Liver (tissue), 9 donors: Measurements from ENCODE around the gene GPR161. TPM values are rescaled to one million over a fixed set of nuclear protein-coding genes. Genes with fewer than 3 reads are reported as not detected.

Experiments
- DNase-seq: peaks from one replicate; pipeline ENCODE4 v3.0.0-alpha.2; 2017; ENCODE audit warnings: low spot score
- H3K27ac ChIP-seq, 2 donors: one replicate each; pipeline ENCODE4 v1.7.0; 2013; ENCODE audit warnings: inconsistent platforms in 2 of 2, low read length in 2 of 2, control low read depth in 1 of 2, low read depth in 1 of 2, mild to moderate bottlenecking in 1 of 2
- H3K27me3 ChIP-seq, 4 donors: one replicate each; pipeline versions ENCODE4 v1.6.1 to v1.7.0; 2013; ENCODE audit warnings: low read length in 3 of 4, inconsistent platforms in 1 of 4, mild to moderate bottlenecking in 1 of 4, moderate library complexity in 1 of 4; ENCODE audit not compliant: control insufficient read depth in 4 of 4, insufficient read depth in 4 of 4
- H3K36me3 ChIP-seq, 4 donors: one replicate each; pipeline versions ENCODE4 v1.6.1 to v1.7.0; 2013; ENCODE audit warnings: low read length in 3 of 4, mild to moderate bottlenecking in 3 of 4, low read depth in 1 of 4, moderate library complexity in 1 of 4; ENCODE audit not compliant: control insufficient read depth in 4 of 4, insufficient read depth in 3 of 4
- H3K4me1 ChIP-seq, 4 donors: one replicate each; pipeline versions ENCODE4 v1.6.1 to v1.7.0; 2013; ENCODE audit warnings: low read length in 3 of 4, mild to moderate bottlenecking in 3 of 4, moderate library complexity in 1 of 4; ENCODE audit not compliant: control insufficient read depth in 4 of 4, insufficient read depth in 4 of 4
- H3K4me3 ChIP-seq, 3 donors: one replicate each; pipeline versions ENCODE4 v1.6.1 to v1.7.0; 2013; ENCODE audit warnings: low read length in 3 of 3, control low read depth in 1 of 3, low read depth in 1 of 3, mild to moderate bottlenecking in 1 of 3
- H3K9ac ChIP-seq, 2 donors: one replicate each; pipeline ENCODE4 v1.7.0; 2013; ENCODE audit warnings: low read length in 2 of 2, mild to moderate bottlenecking in 2 of 2, moderate library complexity in 2 of 2, control low read depth in 1 of 2, low read depth in 1 of 2
- H3K9me3 ChIP-seq, 4 donors: one replicate each; pipeline versions ENCODE4 v1.6.1 to v1.7.0; 2013; ENCODE audit warnings: low read length in 3 of 4; ENCODE audit not compliant: control insufficient read depth in 4 of 4
- EGR1 ChIP-seq, 2 donors: IDR thresholded peaks; 2 replicates each; pipeline ENCODE4 v1.6.1; 2016 to 2018; ENCODE audit warnings: antibody characterized with exemption in 2 of 2, low read depth in 2 of 2
- FOXA1 ChIP-seq: IDR thresholded peaks from 2 replicates; pipeline ENCODE4 v1.6.1; 2016; ENCODE audit warnings: antibody characterized with exemption
- FOXA2 ChIP-seq: IDR thresholded peaks from 2 replicates; pipeline ENCODE4 v1.6.1; 2016; ENCODE audit warnings: antibody characterized with exemption
- GABPA ChIP-seq, 2 donors: IDR thresholded peaks in 1 of 2; conservative IDR thresholded peaks in 1 of 2; 2 replicates each; pipeline ENCODE4 v1.6.1; 2016; ENCODE audit warnings: antibody characterized with exemption in 2 of 2, mild to moderate bottlenecking in 1 of 2, moderate library complexity in 1 of 2
- HNF4A ChIP-seq, 2 donors: conservative IDR thresholded peaks; 2 replicates each; pipeline ENCODE4 v1.6.1; 2016; ENCODE audit warnings: antibody characterized with exemption in 2 of 2, mild to moderate bottlenecking in 2 of 2
- HNF4G ChIP-seq: IDR thresholded peaks from 2 replicates; pipeline ENCODE4 v1.6.1; 2016; ENCODE audit warnings: antibody characterized with exemption
- JUND ChIP-seq, 2 donors: IDR thresholded peaks; 2 replicates each; pipeline ENCODE4 v1.6.1; 2016; ENCODE audit warnings: antibody characterized with exemption in 2 of 2
- NR2F2 ChIP-seq: IDR thresholded peaks from 2 replicates; pipeline ENCODE4 v1.6.1; 2016; ENCODE audit warnings: antibody characterized with exemption
- RXRA ChIP-seq, 2 donors: IDR thresholded peaks; 2 replicates each; pipeline ENCODE4 v1.6.1; 2017 to 2018; ENCODE audit warnings: antibody characterized with exemption in 2 of 2, mild to moderate bottlenecking in 1 of 2
- SP1 ChIP-seq: IDR thresholded peaks from 2 replicates; pipeline ENCODE4 v1.6.1; 2018; ENCODE audit warnings: antibody characterized with exemption, mild to moderate bottlenecking
- TAF1 ChIP-seq: conservative IDR thresholded peaks from 2 replicates; pipeline ENCODE4 v1.6.1; 2016; ENCODE audit warnings: antibody characterized with exemption, mild to moderate bottlenecking
- YY1 ChIP-seq: IDR thresholded peaks from 2 replicates; pipeline ENCODE4 v1.6.1; 2016; ENCODE audit warnings: antibody characterized with exemption, mild to moderate bottlenecking
- WGBS: extraction: QIAGEN DNeasy Blood & Tissue Kit; methylation state at CpG from one replicate; pipeline ENCODE4 v1.1.7; 2013; 5-methylcytosine and 5-hydroxymethylcytosine counted together
- polyA plus RNA-seq, 2 donors: library from polyadenylated mRNA; stranded (reverse) in 1 of 2; unstranded in 1 of 2; fragments of 200-250 nt in 1 of 2; fragments of >200 nt in 1 of 2; fragmentation: Nextera tagmentation in 1 of 2; extraction: Ambion mirVana in 1 of 2; gene quantifications; one replicate each; pipeline versions ENCODE4 v1.2.1 to v1.2.3, GENCODE V29; 2013 to 2015
- total RNA-seq, 2 donors: library from RNA; depleted of rRNA; stranded (reverse); fragments of >200 nt; gene quantifications; one replicate each; pipeline ENCODE4 v1.2.3, GENCODE V29; 2014
- TF ChIP-seq, protein P1 (sequence below): fragments of 150-350 bp; IDR thresholded peaks from 2 replicates; pipeline ENCODE4 v1.5.1; 2017; ENCODE audit warnings: improper control_type of control experiment, low read depth, low read length; ENCODE audit not compliant: missing input control
- TF ChIP-seq, protein P2 (sequence below): IDR thresholded peaks from 2 replicates; pipeline ENCODE4 v1.6.1; 2016; ENCODE audit warnings: antibody characterized with exemption
- TF ChIP-seq, protein P3 (sequence below): IDR thresholded peaks from 2 replicates; pipeline ENCODE4 v1.6.1; 2016; ENCODE audit warnings: antibody characterized with exemption
- TF ChIP-seq, protein P4 (sequence below): IDR thresholded peaks from 2 replicates; pipeline ENCODE4 v1.6.1; 2016; ENCODE audit warnings: antibody characterized with exemption, mild to moderate bottlenecking
- donor health status: healthy.
- donor health status: healthy.
- donor health status: healthy.
- donor health status: healthy.
- donor health status: healthy.

Gene GPR161
- total and polyA plus RNA-seq, 4 donors: 0.33 to 1.1 (median 0.73) TPM

DNA sequence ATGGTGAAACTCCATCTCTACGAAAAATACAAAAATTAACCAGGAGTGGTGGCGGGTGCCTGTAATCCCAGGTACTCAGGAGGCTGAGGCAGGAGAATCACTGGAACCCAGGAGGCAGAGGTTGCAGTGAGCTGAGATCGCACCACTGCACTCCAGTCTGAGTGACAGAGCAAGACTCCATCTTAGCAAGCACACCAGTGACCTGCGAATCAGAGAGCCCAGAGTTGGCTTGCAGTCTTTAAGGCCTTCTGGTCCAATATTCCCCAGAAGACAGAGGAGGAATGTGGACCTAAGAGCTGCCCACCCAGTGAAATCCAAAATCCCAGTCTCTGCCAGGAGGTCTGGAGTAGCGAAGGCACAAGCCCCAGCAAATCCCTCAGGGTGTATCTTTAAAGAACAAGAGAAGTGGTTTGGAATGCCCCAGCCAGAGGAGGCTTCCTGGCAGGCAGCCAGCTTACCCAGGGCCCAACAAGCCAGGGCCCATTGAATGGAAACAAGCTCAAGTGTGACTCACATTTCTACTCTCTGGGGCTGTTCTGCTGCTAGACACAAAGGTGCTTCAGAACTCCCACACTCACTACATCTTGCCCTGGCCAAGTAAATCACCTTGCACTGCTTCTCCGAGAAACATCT lies 23.9 kb downstream of the GPR161 start:
- TF ChIP-seq TAF1 (no peak), SP1 (no peak), FOXA1 (no peak), HNF4A (conservative IDR thresholded peaks at IDR 0.05) (no peak), NR2F2 (no peak), HNF4G (no peak), JUND (IDR thresholded peaks at IDR 0.05) (no peak), GABPA (IDR thresholded peaks at IDR 0.05 in 1 of 2, conservative IDR thresholded peaks at IDR 0.05 in 1 of 2) (no peak)
- TF ChIP-seq, protein P1, sequence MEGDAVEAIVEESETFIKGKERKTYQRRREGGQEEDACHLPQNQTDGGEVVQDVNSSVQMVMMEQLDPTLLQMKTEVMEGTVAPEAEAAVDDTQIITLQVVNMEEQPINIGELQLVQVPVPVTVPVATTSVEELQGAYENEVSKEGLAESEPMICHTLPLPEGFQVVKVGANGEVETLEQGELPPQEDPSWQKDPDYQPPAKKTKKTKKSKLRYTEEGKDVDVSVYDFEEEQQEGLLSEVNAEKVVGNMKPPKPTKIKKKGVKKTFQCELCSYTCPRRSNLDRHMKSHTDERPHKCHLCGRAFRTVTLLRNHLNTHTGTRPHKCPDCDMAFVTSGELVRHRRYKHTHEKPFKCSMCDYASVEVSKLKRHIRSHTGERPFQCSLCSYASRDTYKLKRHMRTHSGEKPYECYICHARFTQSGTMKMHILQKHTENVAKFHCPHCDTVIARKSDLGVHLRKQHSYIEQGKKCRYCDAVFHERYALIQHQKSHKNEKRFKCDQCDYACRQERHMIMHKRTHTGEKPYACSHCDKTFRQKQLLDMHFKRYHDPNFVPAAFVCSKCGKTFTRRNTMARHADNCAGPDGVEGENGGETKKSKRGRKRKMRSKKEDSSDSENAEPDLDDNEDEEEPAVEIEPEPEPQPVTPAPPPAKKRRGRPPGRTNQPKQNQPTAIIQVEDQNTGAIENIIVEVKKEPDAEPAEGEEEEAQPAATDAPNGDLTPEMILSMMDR: no peak
- no peak for DNase-seq

DNA sequence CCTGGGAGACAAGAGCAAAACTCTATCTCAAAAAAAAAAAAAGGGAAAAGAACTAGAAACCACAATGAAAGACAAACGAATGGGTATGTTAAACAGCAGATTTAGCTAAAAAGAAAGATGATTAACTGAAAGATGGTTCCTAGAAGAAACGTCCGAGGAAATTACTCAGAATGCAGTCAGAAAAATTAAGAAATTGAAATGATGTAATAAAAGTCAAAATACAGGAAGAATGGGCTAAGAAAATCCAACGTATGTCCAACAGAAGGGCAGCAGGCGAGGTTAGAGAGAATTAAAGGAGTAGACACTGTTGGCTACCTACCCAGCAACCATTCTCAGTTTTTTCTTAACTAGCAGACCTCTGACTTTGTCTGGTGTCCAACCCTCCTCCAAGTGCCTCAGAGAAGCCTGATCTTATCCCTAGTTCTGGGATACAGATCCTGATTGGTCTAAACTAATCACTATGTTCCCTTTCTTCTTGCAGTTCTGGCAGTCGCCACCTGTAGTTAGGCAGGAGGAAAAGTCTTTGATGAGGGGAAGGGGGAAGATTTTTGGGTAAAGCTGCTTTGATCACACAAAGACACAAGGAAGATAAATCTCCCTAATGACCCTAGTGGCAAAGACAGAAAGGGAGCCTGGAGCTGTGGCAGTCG lies 25.7 kb downstream of the GPR161 start:
- Histone ChIP-seq H3K4me3 (no peak overlapping the region), H3K4me1 (peaks cover 0 to 5% (median 0%) of the 10 kb centered on the region in 4 donors), H3K27me3 (no peaks in the 10 kb centered on the region), H3K36me3 (no peaks in the 10 kb centered on the region), H3K9me3 (no peaks in the 10 kb centered on the region), H3K9ac (no peak overlapping the region), H3K27ac (no peak overlapping the region)
- TF ChIP-seq NR2F2 (no peak), SP1 (no peak)
- WGBS: 88% methylated on average over 7 of the region's 7 CpGs
- no peak for DNase-seq

More for the DNA sequence above, 23.9 kb downstream of the GPR161 start:
- H3K9me3 ChIP-seq: no peaks in the 10 kb centered on the region
- no peak overlapping the region for H3K4me3 ChIP-seq
- H3K27me3 ChIP-seq: no peaks in the 10 kb centered on the region
- H3K9ac ChIP-seq: no peak overlapping the region
- no peaks in the 10 kb centered on the region for H3K36me3 ChIP-seq
- no peaks in the 10 kb centered on the region for H3K4me1 ChIP-seq
- 98% methylated on average over 6 of the region's 6 CpGs for WGBS
- no peak overlapping the region for H3K27ac ChIP-seq

DNA sequence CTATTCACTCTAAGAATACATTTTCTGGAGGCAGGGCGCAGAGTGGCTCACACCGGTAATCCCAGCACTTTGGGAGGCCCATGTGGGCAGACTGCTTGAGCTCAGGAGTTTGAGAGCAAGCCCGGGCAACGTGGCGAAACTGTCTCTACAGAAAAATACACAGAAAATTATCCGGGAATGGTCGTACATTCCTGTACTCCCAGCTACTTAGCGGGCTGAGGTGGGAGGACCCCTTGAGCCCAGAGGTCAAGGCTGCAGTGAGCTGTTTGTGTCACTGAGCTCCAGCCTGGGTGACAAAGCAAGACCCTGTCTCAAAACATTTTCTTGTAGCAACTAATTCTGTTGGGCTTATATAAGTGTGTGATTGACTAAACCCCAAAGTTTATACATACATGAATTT lies 30.5 kb downstream of the GPR161 start:
- H3K4me1 ChIP-seq: peaks cover 0 to 5% (median 0%) of the 10 kb centered on the region in 4 donors
- TF ChIP-seq NR2F2: no peak
- TF ChIP-seq, protein P1: no peak
- TF ChIP-seq, protein P2, sequence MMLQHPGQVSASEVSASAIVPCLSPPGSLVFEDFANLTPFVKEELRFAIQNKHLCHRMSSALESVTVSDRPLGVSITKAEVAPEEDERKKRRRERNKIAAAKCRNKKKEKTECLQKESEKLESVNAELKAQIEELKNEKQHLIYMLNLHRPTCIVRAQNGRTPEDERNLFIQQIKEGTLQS: no peak
- TF ChIP-seq YY1: no peak
- TF ChIP-seq HNF4A (conservative IDR thresholded peaks at IDR 0.05): no peak
- TF ChIP-seq FOXA2: no peak
- TF ChIP-seq SP1: no peak
- no peak for TF ChIP-seq RXRA (IDR thresholded peaks at IDR 0.05)
- no peak for TF ChIP-seq HNF4G
- TF ChIP-seq EGR1 (IDR thresholded peaks at IDR 0.05; ENCODE audit: low read depth in 2 of 2): no peak
- TF ChIP-seq, protein P3, sequence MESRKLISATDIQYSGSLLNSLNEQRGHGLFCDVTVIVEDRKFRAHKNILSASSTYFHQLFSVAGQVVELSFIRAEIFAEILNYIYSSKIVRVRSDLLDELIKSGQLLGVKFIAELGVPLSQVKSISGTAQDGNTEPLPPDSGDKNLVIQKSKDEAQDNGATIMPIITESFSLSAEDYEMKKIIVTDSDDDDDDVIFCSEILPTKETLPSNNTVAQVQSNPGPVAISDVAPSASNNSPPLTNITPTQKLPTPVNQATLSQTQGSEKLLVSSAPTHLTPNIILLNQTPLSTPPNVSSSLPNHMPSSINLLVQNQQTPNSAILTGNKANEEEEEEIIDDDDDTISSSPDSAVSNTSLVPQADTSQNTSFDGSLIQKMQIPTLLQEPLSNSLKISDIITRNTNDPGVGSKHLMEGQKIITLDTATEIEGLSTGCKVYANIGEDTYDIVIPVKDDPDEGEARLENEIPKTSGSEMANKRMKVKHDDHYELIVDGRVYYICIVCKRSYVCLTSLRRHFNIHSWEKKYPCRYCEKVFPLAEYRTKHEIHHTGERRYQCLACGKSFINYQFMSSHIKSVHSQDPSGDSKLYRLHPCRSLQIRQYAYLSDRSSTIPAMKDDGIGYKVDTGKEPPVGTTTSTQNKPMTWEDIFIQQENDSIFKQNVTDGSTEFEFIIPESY: no peak
- TF ChIP-seq, protein P4, sequence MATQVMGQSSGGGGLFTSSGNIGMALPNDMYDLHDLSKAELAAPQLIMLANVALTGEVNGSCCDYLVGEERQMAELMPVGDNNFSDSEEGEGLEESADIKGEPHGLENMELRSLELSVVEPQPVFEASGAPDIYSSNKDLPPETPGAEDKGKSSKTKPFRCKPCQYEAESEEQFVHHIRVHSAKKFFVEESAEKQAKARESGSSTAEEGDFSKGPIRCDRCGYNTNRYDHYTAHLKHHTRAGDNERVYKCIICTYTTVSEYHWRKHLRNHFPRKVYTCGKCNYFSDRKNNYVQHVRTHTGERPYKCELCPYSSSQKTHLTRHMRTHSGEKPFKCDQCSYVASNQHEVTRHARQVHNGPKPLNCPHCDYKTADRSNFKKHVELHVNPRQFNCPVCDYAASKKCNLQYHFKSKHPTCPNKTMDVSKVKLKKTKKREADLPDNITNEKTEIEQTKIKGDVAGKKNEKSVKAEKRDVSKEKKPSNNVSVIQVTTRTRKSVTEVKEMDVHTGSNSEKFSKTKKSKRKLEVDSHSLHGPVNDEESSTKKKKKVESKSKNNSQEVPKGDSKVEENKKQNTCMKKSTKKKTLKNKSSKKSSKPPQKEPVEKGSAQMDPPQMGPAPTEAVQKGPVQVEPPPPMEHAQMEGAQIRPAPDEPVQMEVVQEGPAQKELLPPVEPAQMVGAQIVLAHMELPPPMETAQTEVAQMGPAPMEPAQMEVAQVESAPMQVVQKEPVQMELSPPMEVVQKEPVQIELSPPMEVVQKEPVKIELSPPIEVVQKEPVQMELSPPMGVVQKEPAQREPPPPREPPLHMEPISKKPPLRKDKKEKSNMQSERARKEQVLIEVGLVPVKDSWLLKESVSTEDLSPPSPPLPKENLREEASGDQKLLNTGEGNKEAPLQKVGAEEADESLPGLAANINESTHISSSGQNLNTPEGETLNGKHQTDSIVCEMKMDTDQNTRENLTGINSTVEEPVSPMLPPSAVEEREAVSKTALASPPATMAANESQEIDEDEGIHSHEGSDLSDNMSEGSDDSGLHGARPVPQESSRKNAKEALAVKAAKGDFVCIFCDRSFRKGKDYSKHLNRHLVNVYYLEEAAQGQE: no peak
- TF ChIP-seq JUND (IDR thresholded peaks at IDR 0.05): no peak

More for the DNA sequence above, 30.5 kb downstream of the GPR161 start:
- Histone ChIP-seq H3K9ac (no peak overlapping the region), H3K36me3 (no peaks in the 10 kb centered on the region), H3K27me3 (no peaks in the 10 kb centered on the region), H3K27ac (no peak overlapping the region), H3K9me3 (no peaks in the 10 kb centered on the region), H3K4me3 (no peak overlapping the region)
- DNase-seq: no peak
- 87% methylated on average over 8 of the region's 8 CpGs for WGBS
